ENCODE results near the gene OR7G2.
"Not testable (repeated sequence)": the region's sequence is repeated elsewhere in the genome, so short reads cannot be mapped to it uniquely, and the experiment has no call there.

The OR7G2 gene

DNA sequence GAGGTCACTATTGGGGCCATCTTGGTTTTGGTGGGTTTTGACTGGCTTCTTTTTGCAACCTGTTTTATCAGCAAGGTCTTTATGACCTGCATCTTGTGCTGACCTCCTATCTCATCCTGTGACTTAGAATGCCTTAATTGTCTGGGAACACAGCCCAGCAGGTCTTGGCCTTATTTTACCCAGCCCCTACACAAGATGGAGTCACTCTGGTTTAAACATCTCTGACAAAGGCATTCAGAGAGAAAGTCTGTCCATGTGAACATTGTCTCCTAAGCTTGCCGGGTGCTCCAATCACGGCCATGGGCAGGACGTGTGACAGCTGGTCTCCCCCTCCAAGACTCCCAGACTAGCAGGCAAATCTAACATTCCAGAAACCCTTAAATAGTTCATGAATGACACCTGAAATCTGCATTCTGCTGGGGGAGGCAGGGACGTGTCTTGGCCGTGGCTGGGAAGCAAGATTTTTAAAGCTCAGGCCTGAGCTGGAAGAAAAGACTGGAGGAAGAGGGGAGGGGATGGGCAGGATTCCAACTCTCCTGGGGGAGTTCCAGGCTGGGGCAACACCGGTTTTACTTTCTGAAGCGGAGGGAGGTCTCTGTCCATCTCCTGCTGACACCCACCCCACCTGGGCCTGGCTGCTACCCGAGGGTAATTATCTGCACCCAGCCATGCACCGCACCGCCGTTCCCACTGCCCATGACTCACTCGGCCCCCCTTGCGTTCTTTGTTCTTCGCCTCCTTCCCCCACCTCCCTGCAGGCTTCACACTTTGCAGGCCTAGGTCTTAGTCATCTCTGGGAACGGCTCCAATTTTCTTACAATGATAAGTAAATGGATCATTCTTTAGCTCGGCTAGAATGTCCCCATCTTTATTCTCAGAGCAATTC, 32.0 kb downstream of the OR7G2 start:
- H3K27ac ChIP-seq = peak overlapping the region; percentile 35
- DNase-seq (ENCODE audit: low read depth, low spot score) = peak; percentile 91

DNA sequence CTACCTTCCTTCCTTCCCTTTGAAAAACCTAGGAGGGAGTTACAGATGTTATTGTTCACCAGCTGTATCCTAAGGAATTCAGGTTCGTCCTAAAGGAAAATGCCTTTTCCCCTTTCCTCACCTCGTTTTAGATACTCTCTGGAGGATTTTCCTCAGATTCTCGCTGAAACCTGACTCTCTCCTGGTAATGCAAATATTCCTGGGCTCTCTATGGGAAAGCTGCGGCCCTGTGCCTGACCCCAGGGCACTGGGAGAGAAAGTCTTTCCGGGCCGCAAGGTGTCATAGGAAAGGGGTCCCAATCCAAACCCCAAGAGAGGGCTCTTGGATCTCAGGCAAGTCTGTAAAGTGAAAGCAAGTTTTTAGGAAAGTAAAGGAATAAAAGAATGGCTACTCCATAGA, 33.5 kb downstream of the OR7G2 start:
- no peak for DNase-seq (ENCODE audit: low read depth, low spot score)
- H3K27ac ChIP-seq = no peak overlapping the region

DNA sequence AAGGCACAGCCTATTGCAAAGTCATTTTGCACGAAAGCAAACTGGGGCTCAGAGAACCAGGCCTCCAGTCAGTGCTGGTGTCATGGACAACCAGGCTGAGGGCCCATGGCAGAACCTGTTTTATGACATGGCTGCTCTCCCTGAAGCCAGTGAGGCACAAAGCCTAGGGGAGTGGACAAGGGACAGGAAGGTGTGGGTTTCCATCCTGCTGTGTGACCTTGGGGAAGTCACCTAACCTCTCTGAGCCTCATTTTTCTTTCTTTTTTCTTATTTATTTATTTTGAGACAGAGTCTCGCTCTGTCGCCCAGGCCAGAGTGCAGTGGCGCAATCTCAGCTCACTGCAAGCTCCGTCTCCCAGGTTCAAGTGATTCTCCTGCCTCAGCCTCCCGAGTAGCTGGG, 35.6 kb downstream of the OR7G2 start:
- DNase-seq (ENCODE audit: low read depth, low spot score); H3K27ac ChIP-seq: not testable (repeated sequence)

DNA sequence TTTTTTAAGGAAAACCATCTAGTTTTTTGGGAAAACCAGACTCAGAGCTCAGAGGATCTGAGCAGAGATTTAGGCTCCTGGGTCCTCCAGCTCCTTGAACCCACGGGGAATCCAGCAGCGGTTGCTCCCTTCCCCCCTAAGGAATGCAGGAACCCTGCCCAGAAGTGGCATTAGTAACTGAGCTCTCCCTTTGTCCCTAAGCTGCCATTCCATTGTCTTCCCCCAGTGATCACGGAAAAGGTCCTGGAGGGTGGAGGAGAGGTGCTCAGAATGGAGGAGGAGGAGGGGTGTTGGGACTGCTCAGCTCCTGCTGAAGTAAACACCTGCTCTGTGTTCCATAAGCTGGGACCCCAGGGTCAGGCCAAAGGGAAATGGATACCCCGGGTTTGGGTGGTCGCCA, 37.2 kb downstream of the OR7G2 start:
- no peak for DNase-seq (ENCODE audit: low read depth, low spot score)
- no peak overlapping the region for H3K27ac ChIP-seq

DNA sequence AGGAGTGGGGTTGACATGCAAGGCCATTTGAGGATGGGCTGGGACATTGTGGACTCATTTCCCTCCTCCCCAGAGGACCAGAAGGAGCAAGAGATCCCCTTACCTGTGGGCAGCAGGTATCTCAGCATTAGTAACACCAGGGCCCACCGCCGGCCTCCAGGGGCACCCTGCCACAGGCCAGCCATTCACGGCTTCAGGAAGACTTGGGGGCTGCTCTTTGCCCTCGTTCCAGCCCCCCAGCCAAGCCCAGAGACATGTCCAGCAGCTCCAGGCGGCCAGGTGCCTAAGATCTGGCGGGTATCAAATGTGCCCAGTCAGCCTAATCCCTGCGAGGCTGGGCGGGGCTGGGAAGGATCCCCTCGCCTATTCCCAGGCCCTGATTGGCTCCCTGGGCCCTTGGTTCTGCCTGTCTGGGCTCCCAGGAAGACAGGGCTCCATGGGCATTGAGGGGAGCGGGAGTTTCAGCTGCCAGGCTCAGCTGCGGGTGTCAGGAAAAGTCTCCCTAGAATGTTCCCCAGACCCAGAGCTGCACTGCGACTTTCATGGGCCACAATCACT, 41.7 kb downstream of the OR7G2 start:
- no peak for DNase-seq (ENCODE audit: low read depth, low spot score)
- no peak overlapping the region for H3K27ac ChIP-seq

DNA sequence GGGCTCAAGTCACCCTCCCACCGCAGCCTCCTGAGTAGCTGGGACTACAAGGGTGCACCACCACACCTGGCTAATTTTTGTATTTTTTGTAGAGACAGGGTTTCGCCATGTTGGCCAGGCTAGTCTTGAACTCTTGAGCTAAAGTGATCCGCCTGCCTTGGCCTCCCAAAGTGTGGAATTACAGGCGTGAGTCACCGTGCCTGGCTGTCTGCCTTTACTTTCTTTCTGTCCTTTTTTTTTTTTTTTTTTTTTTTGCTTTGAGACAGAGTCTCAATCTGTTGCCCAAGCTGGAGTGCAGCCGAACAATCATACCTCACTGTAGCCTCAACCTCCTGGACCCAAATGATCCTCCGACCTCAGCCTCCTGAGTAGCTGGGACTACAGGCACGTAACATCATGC, 45.4 kb downstream of the OR7G2 start:
- no peak overlapping the region for H3K27ac ChIP-seq
- no peak for DNase-seq (ENCODE audit: low read depth, low spot score)

DNA sequence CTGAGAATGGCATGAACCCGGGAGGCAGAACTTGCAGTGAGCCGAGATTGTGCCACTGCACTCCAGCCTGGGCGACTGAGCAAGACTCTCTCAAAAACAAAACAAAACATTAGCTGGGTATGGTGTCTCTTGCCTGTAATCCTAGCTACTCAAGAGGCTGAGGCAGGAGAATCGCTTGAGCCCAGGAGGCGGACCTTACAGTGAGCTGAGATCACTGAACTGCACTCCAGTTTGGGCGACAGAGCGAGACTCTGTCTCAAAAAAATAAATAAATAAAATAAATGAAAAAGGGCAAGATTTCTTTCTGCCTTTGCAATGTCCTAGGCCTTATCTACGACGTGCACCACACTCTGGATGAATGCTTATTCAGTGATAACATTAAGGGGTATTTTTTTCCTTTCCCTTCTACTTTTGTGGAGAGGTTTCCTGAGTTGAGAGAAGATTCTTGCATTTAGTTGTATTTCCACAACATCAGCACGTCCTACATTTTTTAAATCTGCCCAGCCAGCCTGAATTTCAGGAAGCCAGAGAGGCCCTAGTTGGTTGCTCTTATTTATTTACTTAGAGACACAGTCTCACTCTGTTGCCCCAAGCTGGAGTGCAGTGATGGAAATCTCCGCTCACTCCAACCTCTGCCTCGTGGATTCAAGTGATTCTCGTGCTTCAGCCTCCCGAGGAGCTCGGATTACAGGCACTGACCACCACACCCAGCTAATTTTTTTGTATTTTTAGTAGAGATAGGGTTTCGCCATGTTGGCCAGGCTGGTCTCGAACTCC, 46.5 kb downstream of the OR7G2 start:
- no peak for DNase-seq (ENCODE audit: low read depth, low spot score)
- H3K27ac ChIP-seq = no peak overlapping the region

DNA sequence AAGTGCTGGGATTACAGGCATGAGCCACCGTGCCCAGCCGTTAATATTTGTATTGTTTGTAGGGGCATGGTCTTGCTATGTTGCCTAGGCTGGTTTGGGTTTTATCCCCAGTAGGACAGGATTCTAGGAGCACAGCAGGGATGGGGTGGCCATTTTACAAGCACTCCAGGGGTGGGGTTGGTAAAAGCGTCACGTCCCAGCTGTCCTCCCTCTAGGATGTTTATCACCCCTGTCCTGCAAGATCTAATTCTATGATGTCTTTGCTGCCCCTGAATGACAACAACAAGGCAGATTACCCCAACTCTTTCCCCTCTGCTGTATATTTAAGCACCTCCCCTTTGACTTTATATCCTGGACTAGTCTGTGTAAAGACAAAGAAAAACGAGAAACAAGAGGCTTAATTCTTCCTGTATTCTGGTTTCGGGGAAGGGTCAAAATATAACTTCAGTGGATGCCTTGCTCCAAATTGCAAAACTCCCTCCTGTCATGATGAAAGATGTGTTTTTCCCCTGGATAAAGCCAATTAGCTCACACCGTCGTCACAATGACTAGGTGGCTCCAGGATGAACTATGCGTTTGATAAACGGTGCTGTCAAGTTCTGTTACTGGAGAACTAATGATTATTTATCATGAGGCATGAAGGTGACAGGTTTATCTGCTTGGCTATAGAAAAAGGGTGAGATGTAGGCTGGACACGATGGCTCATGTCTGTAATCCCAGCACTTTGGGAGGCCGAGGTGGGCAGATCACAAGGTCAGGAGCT, 48.2 kb downstream of the OR7G2 start:
- no peak overlapping the region for H3K27ac ChIP-seq
- no peak for DNase-seq (ENCODE audit: low read depth, low spot score)

DNA sequence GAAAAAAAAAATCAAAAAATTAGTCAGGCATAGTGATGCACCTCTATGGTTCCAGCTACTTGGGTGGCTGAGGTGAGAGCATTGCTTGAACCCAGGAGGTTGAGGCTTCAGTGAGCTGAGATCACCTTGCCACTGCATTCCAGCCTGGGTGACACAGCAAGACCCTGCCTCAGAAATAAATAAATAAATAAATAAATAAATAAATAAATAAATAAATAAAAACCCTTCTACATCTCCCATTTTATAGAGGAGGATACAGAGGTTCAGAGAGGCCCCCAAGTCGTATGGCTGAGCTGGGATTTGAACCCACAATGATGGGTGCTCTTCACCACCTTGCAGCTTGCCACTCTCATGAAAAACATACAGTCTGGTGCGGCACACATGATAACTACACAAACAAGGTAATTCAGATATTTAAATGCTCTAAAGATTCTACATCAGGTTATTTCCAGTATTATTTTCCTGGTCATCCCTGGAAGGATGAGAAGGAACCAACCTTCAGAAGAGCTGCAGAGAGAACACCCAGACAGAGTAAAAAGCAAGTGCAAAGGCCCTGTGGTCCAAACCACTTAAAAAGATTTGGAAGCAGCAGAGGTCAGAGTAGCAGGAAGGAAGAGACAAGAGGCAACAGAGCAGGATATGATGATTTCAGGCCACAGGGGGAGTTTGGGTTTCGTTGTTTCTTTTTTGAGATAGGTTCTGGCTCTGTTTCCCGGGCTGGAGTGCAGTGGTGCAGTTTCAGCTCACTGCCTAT, 49.6 kb downstream of the OR7G2 start:
- no peak overlapping the region for H3K27ac ChIP-seq

DNA sequence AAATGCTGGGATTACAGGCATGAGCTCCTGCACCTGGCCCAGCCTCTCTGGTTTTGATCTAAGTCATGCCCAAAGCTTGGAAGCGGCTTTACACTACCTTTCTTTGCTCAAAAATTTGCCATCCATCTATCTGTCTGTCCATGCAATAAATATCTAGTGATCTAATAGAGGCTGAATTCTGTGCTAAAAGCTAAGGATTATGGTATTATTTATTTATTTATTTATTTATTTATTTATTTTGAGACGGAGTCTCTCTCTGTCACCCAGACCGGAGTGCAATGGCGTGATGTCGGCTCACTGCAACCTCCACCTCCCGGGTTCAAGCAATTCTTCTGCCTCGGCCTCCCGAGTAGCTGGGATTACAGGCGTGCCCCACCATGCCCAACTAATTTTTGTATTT, 51.1 kb downstream of the OR7G2 start:
- DNase-seq (ENCODE audit: low read depth, low spot score); H3K27ac ChIP-seq: not testable (repeated sequence)

More for the DNA sequence above, 49.6 kb downstream of the OR7G2 start:
- DNase-seq (ENCODE audit: low read depth, low spot score) = no peak

DNA sequence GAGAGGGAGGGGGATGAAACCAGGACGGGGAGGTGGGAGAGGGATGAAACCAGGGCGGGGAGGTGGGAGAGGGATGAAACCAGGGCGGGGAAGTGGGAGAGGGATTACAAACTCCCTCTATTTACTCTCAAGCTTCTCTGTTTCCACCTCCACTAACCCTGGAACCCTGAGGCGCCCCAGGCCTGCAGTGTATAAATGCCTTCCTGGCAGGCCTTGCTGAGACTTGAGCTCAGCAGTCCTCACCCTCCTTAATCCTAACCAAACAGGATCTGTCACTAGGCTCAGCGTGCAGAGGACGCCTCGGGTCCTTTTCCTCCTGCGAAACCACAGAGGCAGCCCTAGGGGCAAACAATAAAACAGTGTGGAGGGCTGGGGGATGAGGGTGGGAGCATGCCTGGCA, 52.5 kb downstream of the OR7G2 start:
- H3K27ac ChIP-seq = no peak overlapping the region
- peak; percentile 22 for DNase-seq (ENCODE audit: low read depth, low spot score)

DNA sequence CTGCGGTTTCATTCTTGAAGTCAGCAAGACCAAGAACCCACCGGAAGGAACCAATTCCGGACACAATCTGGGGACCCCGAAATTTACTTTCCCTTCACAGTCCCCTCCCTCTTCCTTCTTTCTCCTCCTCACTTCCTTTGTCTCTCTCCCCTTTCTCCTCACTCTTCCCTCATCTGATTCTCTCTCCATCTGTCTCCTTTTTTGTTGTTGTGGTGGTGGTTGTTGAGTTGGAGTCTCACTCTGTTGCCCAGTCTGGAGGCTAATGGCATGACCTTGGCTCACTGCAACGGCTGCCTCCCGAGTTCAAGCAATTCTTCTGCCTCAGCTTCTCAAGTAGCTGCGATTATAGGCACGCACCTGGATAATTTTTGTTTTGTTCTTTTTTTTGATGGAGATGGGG, 53.1 kb downstream of the OR7G2 start:
- no peak for DNase-seq (ENCODE audit: low read depth, low spot score)
- no peak overlapping the region for H3K27ac ChIP-seq

DNA sequence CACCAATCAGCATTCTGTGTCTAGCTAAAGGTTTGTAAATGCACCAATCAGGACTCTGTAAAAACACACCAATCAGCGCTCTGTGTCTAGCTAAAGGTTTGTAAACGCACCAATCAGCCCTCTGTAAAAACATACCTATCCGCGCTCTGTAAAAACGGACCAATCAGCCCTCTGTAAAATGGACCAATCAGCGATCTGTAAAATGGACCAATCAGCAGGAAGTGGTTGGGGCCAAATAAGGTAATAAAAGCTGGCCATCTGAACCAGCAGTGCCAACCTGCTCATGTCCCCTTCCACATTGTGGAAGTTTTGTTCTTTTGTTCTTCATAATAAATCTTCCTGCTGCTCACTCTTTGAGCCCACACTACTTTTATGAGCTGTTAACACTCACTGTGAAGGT, 53.6 kb downstream of the OR7G2 start:
- not testable (repeated sequence) for H3K27ac ChIP-seq; DNase-seq (ENCODE audit: low read depth, low spot score)

DNA sequence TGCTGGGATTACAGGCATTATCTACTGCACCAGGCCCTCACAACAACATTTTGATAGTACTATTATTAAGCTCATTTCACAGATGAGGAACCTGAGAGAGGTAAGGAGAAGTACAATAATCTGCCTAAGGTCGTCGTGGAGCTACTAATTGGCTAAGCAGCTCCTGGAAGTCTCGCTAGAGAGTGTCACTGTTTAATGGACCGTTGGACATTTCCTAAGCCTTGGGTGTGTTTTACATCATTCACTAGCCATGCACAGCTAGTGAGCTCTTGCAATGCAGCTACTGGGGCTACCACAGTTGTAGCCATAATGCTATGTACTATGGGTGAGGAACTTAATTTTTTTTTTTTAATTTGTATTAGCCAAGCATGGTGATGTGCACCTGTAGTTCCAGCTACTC, 54.4 kb downstream of the OR7G2 start:
- no peak overlapping the region for H3K27ac ChIP-seq
- DNase-seq (ENCODE audit: low read depth, low spot score) = no peak

Data from epithelial cell of prostate (primary cell).